DMS53 (cell line): ENCODE results near the gene USP54.
"Not testable (repeated sequence)": the region's sequence is repeated elsewhere in the genome, so short reads cannot be mapped to it uniquely, and the experiment has no call there.

ENCODE experiments used
- DNase-seq: peaks from one replicate; lab custom pipeline; 2025; lab: John Stamatoyannopoulos, UW

The USP54 gene

DNA sequence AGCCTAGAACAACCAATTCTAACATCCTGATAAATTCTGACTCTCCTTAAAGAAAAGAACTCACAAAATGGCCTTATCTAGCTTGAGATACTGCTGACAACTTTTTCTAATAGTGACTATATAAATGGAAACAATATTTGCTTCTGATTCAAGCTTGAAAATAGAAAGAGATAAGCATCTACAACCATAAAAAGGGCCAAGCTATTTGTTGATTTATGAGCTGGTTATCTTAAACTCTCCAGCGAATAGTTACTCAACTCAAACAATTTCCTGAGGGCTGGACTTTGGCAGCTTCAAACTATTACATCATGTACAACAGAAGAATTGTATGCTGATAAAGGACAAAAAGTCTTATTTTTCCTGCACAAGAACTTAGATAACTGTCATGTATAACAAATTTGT, 4.6 kb downstream of the USP54 start:
- no peak for DNase-seq

DNA sequence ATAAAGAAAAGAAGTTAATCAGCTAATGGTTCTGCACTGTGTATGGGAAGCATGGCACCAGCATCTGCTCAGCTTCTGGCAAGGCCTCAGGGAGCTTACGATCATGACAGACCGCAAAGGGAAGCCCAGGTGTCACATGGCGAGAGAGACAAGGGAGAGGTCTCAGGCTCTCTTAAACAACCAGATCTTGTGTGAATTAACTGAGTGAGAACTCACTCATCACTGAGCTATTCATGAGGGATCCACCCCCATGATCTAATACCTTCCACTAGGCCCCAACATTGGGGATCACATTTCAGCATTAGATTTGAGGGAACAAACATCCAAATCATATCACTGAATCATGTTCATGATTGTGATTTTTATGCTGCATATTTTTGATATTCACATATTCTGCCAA, 5.8 kb downstream of the USP54 start:
- no peak for DNase-seq

GRCh38 chr10:73584737-73585136, 6.4 kb downstream of the USP54 start:
- no peak for DNase-seq

- DNase-seq: no peak
Observed at GRCh38 chr10:73581918-73582317, 9.2 kb downstream of the USP54 start.

DNA sequence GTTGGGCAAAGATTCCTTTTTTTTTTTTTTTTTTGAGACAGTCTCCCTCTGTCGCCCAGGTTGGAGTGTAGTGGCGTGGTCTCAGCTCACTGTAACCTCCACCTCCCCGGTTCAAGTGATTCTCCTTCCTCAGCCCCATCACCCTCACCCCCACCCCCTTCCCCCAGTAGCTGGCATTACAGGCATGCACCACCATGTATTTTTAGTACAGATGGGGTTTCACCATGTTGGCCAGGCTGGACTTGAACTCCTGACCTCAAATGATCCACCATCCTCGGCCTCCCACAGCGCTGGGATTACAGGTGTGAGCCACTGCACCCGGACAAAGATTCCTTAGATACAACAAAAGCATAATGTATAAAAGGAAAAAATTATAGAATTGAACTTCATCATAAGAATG, 12.2 kb downstream of the USP54 start:
- DNase-seq: not testable (repeated sequence)

DNA sequence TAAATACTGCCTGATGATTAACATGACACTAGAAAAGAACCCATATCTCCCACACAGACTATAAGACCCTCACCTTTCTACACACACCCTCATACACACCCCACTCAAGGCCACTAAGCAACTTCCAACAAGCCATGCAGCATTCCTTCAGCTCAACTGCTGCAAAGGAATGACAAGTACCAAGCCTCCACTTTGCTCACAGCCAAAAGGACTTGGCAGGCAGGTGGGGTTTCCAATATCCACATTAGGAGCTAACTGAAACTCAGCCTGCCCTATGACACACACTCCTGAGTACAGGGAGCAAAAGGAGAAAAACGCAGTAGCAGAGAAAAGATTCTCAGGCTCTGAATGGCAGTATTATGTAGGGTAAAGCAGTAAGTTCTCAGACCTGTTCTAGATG, 13.4 kb downstream of the USP54 start:
- DNase-seq: peak; percentile 47

DNA sequence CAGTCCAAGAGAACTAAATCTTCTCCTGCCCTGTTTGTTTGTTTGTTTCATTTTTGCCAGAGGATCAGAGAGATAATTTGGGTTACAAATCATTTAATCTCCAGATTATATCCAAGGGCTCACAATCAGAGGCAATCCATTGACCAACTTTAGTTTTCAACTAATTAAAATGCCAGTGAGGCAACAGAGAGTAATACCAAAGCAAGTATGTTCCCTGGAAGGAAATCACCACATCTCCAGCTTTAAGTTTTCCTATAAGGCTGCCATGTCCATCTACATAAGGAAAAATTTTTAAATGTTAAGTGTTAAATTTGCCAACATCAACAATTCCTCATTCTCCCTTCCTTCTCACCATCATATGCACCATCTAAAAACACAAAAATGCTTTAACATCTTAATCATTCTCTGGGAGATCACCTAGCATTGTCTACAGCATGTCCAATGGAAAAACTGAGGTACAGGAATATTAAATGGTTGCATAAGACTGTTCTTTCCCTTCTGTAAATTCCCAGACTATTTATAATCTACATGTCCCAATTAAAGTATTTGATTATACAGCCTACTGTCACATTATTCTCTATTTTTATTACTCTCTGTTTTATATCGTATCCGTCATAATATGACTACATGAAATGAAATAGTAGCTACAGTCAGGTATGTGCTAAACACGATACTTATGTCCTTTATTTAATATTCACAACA, 14.1 kb downstream of the USP54 start:
- no peak for DNase-seq

- no peak for DNase-seq
Observed at GRCh38 chr10:73576178-73576889, 14.8 kb downstream of the USP54 start.

DNA sequence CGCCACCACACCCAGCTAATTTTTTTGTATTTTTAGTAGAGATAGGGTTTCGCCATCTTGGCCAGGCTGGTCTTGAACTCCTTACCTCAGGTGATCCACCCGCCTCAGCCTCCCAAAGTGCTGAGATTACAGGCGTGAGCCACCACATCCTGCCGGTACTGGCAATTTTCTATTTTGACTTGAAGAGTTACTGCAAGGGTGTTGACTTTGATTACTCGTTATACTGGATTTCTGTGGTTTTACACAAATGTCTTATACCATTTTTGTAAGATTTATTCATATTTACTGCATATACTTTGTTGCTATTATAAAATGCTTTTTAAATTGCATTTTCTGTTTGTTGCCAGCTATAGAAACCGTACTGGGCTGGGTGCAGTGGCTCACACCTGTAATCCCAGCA, 24.1 kb downstream of the USP54 start:
- not testable (repeated sequence) for DNase-seq

- no peak for DNase-seq
Observed at GRCh38 chr10:73561192-73561591, 29.9 kb downstream of the USP54 start.

DNA sequence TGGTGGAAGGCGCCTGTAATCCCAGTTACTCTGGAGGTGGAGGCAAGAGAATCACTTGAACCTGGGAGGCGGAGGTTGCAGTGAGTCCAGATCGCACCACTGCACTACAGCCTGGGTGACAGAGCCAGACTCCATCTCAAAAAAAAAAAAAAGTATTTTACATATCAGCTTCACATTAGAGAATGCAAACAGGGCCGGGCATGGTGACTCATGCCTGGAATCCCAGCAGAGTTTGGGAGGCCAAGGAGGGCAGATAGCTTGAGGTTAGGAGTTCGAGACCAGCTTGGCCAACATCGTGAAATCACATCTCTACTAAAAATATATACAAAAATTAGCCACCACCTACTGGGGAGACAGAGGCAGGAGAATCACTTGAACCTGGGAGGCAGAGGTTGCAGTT, 31.6 kb downstream of the USP54 start:
- DNase-seq: no peak

- no peak for DNase-seq
Observed at GRCh38 chr10:73556855-73557254, 34.3 kb downstream of the USP54 start.

- DNase-seq: no peak
Observed at GRCh38 chr10:73554721-73555120, 36.4 kb downstream of the USP54 start.

GRCh38 chr10:73553761-73554160, 37.4 kb downstream of the USP54 start:
- no peak for DNase-seq

DNA sequence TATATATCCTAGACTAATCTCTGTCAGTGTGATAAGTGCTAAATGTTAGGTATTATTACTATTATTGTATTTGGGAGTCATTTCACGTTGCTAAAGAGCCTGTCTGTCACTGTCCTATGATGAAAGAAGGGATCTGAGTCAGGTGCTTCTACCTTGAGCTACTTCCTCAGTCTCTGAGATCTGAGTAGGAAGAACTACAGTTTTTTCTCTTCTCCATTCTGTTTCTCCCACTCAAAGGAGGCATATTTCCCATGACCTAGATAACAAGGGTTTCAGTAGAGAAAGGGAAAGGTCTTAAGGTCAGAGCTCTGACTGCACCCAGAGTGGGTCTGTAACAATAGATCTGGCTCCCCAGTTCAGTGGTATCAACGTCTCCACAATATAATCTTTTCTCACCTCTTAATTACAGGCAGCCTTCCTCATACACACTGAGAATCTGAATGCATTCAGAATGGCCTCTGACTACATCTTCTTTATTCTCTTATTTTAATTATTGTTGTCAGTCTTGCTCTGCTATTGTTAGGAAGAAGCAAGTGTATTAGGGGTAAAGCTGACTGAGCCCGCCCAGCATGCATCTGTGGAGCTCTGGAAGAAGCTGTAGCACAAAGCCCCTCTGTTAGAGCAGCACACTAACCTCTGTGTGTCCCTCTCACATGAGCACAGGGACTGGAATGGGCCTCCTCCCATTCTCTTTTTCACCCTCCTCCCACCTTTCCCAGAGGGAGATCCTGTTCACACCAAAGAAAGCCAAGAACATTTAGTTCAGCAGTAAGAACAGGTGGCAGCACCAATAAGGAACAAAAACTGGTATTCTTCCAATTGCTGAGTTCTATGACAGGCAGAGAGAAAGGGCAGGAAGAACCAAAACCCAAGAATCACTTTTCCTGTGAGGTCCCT, 38.1 kb downstream of the USP54 start:
- no peak for DNase-seq

- no peak for DNase-seq
Observed at GRCh38 chr10:73551515-73551914, 39.6 kb downstream of the USP54 start.

DNA sequence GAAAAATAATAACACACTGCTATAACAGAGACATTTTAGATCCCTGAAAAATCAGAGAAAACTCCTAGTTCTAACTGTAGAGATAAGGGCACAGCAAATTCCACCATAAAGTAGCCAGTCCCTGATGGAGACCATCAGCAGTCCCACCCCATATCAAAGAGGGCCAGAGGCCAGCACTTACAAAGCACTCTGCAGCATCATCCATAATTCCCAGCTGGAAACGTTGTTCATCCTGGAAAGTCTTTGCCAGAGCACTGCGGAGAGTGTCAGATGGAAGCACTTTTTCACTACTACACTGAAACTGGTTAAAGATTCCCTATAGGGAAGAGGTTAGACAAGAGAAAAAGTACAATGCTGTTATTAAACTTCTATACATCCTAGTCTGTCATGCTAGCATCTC, 45.8 kb downstream of the USP54 start:
- no peak for DNase-seq

GRCh38 chr10:73537709-73538108, 53.4 kb downstream of the USP54 start:
- DNase-seq: no peak

DNA sequence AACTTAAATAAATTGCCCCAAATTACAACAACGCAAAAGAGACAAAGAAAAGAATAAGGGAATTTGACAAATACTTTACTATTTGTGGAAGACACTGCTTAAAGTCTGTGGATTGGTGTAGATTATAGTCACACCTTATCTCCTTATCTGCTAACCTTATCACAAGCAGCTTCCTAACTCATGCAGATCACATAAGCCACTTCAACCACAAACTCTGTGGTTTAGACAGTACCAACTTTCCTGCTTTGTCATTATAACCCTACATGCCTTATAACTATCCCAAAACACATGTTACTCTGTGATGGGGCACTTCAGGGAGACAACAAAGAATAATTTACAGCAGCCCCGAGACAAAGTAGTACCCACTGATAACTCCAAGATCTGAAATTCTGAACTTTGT, 53.9 kb downstream of the USP54 start:
- no peak for DNase-seq

GRCh38 chr10:73534857-73535256, 56.3 kb downstream of the USP54 start:
- DNase-seq: no peak

DNA sequence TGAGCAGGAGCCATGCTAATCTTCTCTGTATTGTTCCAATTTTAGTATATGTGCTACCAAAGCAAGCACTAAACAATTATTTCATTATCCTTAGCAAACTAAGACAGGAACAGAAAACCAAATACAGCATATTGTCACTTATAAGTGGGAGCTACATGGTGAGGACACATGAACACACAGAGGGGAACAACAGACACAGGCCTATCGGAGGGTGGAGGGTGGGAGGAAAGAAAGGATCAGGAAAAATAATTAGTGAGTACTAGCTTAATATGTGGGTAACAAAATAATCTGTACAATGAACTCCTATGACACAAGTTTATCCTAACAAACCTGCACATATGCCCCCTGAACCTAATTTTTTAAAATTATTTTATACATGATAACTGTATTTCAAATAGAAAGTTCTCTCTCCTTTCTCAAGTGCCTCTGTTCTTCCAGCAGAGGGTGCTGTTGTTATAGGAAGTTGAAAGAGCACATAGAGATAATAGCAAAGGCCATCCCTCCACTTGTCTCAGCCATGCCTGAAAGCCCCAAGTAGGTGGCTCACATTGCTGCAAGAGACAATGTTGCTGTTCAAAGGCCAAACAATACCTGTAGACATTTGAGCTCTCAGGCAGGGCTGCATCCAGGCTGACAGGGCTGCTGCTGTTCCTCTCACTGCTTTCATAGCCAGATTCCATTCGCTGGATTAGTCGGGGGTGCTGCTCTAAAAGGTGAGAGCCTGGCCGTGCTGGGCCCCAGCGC, 61.9 kb downstream of the USP54 start:
- peak; percentile 94 for DNase-seq

- no peak for DNase-seq
Observed at GRCh38 chr10:73522263-73522662, 68.9 kb downstream of the USP54 start.
